Measurements from ENCODE around the gene RAB6B. TPM values are rescaled to one million over a fixed set of nuclear protein-coding genes. Genes with fewer than 3 reads are reported as not detected.

The RAB6B gene
- total RNA-seq, 2 experiments from 2014 or later = 1.7 to 2.0 TPM

DNA sequence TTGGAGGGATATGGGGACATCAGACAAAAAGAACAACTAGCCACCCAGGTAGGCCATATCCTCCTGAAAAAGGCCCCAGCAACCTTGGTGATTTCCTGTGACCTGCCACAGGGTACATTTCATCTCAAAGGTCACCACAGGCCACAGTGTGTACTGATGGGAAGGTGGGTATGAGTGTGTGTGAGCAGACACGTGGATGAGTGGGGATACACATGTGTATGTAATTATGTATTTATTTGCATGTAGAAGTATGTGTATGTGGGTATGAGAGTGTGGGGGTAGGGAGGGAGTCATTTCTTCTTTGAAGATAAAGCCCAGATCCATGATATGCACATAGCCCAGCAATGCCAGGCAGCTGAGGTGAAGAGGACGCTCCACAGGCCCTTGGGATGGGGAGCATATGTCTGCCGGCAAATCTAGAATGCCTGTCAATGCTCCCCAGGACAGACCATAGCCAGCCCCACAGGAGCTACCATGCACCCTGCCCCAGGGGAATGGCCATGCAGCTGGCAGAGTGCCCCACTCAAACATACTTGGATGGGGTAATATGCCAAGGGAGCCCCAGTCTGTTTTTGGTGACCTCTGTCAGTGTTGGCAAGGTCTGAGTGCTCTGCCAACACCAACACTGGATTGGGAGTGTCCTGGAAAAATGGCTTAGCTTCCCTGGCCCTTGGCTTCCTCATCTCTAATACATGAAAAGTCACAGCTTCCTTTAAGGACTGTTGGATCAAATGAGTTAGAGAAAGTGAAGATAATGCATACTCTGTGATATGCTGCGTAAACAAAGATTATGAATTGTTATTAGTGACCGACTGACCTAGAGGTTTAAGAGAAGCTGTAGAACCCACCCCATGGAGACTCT is 42.4 kb downstream of the RAB6B start:
- CTCF ChIA-PET = interaction anchor here (0.7 kb wide), 1 partner anchor 19 kb away, joined by 3 read pairs; no protein-coding TSS in a partner anchor
- DNase-seq (no peak), ATAC-seq (peak; percentile 13)
- Mint-ChIP-seq H3K4me3 (no peak overlapping the region), H3K4me1 (ENCODE audit: low read depth) (peaks cover 6% of the 10 kb centered on the region), H3K27me3 (no peaks in the 10 kb centered on the region), H3K9me3 (no peaks in the 10 kb centered on the region), H3K36me3 (ENCODE audit: low read depth) (no peaks in the 10 kb centered on the region), H3K27ac (no peak overlapping the region)
- intact Hi-C loops (cut with micrococcal nuclease) = no loop called here
- TF ChIP-seq, protein P1, sequence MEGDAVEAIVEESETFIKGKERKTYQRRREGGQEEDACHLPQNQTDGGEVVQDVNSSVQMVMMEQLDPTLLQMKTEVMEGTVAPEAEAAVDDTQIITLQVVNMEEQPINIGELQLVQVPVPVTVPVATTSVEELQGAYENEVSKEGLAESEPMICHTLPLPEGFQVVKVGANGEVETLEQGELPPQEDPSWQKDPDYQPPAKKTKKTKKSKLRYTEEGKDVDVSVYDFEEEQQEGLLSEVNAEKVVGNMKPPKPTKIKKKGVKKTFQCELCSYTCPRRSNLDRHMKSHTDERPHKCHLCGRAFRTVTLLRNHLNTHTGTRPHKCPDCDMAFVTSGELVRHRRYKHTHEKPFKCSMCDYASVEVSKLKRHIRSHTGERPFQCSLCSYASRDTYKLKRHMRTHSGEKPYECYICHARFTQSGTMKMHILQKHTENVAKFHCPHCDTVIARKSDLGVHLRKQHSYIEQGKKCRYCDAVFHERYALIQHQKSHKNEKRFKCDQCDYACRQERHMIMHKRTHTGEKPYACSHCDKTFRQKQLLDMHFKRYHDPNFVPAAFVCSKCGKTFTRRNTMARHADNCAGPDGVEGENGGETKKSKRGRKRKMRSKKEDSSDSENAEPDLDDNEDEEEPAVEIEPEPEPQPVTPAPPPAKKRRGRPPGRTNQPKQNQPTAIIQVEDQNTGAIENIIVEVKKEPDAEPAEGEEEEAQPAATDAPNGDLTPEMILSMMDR (IDR thresholded peaks at IDR 0.05) = no peak
- POLR2A ChIA-PET = interaction anchor here (0.6 kb wide), 1 partner anchor 9 kb away, joined by 3 read pairs; no protein-coding TSS in a partner anchor

DNA sequence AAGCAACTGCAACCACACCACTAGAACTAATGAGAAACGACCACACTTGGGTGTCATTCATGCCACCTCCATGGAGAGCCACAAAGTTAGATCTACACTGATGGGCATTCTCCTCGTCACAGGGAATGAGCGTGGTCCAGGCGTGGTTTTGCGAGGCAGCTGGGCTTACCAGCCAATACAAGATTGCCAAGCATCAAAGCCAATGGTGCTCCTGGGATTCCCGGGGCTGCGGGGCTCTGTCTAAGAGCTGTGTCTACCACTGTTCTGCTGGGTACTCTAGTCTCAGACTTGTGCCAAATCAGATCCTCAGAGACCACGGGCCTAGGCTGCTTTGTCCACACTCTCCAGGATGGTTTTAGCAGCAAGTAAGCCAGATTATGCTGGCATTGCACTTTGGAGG is 43.8 kb downstream of the RAB6B start:
- TF ChIP-seq, protein P1 (IDR thresholded peaks at IDR 0.05) = no peak
- no peaks in the 10 kb centered on the region for H3K4me1 Mint-ChIP-seq (ENCODE audit: low read depth)
- peaks cover 2% of the 10 kb centered on the region for H3K27me3 Mint-ChIP-seq
- H3K36me3 Mint-ChIP-seq (ENCODE audit: low read depth) = no peaks in the 10 kb centered on the region
- ChIA-PET POLR2A (no interaction called here), CTCF (no interaction called here)
- intact Hi-C loops (cut with micrococcal nuclease) = no loop called here
- no peak for DNase-seq
- H3K4me3 Mint-ChIP-seq = no peak overlapping the region
- H3K27ac Mint-ChIP-seq = no peak overlapping the region
- H3K9me3 Mint-ChIP-seq = no peaks in the 10 kb centered on the region
- no peak for ATAC-seq

DNA sequence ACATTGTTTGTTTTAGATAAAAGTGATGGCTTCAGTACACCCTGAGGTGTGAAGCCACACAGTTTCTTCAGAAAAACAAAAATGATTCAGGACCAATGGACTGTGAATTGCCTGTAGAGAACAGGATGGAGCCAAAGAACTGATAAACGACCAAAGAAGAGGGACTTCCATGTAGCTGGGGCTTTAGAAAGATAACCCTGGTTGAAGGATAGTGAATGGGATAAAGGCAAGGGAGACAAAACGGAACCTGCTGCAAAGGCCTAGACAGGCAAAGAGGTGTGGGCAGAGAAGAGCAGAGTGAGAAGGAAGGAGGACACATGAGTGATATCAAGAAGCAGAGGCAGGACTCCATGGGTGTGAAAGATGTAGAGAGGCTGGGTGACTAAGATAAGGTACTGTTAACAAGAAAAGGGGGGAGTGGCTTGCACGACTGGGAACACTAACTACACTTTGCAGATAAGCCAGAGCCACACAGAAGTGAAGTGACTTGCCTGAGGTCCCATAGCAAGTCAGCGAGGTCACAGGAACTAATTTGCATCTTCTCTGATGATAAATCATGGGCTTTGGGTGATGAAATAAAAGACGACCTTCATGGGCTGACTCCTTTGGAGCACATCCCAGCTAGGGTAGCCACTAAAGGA is 44.3 kb downstream of the RAB6B start:
- no peak overlapping the region for H3K27ac Mint-ChIP-seq
- H3K4me3 Mint-ChIP-seq = no peak overlapping the region
- TF ChIP-seq, protein P1 (IDR thresholded peaks at IDR 0.05) = no peak
- DNase-seq (peak; percentile 47), ATAC-seq (peak; percentile 78)
- POLR2A ChIA-PET = no interaction called here
- H3K27me3 Mint-ChIP-seq = peaks cover 2% of the 10 kb centered on the region
- no peaks in the 10 kb centered on the region for H3K36me3 Mint-ChIP-seq (ENCODE audit: low read depth)
- intact Hi-C loops (cut with micrococcal nuclease) = no loop called here
- no peaks in the 10 kb centered on the region for H3K4me1 Mint-ChIP-seq (ENCODE audit: low read depth)
- H3K9me3 Mint-ChIP-seq = no peaks in the 10 kb centered on the region
- CTCF ChIA-PET = no interaction called here

DNA sequence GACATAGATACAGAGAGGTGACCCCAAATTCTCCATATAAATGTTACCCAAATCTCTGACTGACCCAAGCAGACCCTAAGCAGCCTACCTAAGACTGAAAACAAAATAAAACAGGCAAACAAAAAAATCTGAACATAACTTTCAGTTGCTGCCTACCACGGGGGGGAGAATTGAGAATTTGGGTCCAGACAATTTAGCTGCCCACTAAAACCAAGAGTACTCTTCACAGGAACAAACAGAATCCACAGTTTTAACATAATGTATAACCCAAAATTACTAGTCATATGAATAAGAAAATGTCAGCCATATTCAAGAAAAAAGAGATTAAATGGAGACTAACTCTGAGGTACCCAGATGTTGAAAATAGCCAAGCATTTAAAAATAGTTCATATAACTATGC is 45.6 kb downstream of the RAB6B start:
- H3K9me3 Mint-ChIP-seq = no peaks in the 10 kb centered on the region
- no peak overlapping the region for H3K4me3 Mint-ChIP-seq
- CTCF ChIA-PET = no interaction called here
- ATAC-seq (no peak), DNase-seq (no peak)
- intact Hi-C loops (cut with micrococcal nuclease) = no loop called here
- no peaks in the 10 kb centered on the region for H3K4me1 Mint-ChIP-seq (ENCODE audit: low read depth)
- H3K27me3 Mint-ChIP-seq = peaks cover 2% of the 10 kb centered on the region
- POLR2A ChIA-PET = interaction anchor here (0.7 kb wide), 1 partner anchor 545 kb away, joined by 3 read pairs; no protein-coding TSS in a partner anchor
- H3K27ac Mint-ChIP-seq = no peak overlapping the region
- H3K36me3 Mint-ChIP-seq (ENCODE audit: low read depth) = no peaks in the 10 kb centered on the region
- TF ChIP-seq, protein P1 (IDR thresholded peaks at IDR 0.05) = no peak

DNA sequence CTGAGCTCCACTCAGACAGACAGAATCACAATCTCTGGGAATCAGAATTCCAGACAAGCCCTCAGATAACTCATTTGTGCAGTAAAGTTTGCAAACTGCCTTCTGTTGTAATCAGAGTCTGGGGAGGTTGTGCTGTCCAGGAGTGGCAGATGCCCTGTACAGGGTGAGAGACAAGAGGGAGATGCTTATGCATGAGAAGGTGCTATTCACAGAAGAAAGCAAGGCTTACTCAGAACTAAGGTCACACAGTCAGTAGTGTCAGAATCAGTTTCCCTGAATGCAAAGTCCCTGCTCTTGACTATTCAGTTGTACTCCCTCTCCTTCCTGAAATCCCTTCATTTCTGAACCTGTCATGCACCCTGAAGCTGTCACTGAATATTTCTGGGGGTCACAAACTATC is 46.3 kb downstream of the RAB6B start:
- intact Hi-C loops (cut with micrococcal nuclease) = no loop called here
- POLR2A ChIA-PET = no interaction called here
- Mint-ChIP-seq H3K27me3 (peaks cover 2% of the 10 kb centered on the region), H3K36me3 (ENCODE audit: low read depth) (no peaks in the 10 kb centered on the region), H3K4me3 (no peak overlapping the region), H3K9me3 (no peaks in the 10 kb centered on the region), H3K27ac (no peak overlapping the region), H3K4me1 (ENCODE audit: low read depth) (no peaks in the 10 kb centered on the region)
- CTCF ChIA-PET = interaction anchor here (0.6 kb wide), 1 partner anchor 15 kb away, joined by 3 read pairs; no protein-coding TSS in a partner anchor
- ATAC-seq = peak; percentile 29
- TF ChIP-seq, protein P1 (IDR thresholded peaks at IDR 0.05) = no peak
- DNase-seq = no peak

All from activated CD8-positive, alpha-beta T cell treated with anti-CD3 and anti-CD28 coated beads for 36 hours (primary cell).